HG02610 (cell line): ENCODE measurements around the gene ERICH2.

Source experiments
- ATAC-seq: cut with Tn5 transposase; IDR thresholded peaks from one replicate; pipeline ENCODE4 v1.9.1; 2021; ENCODE audit warnings: mild to moderate bottlenecking, moderate library complexity; ENCODE audit not compliant: unreplicated experiment

ERICH2 gene

GRCh38 chr2:170836027-170836426 is 65.8 kb downstream of the ERICH2 start:
- no peak for ATAC-seq

- ATAC-seq = no peak
Measured at GRCh38 chr2:170840717-170841210, 70.6 kb downstream of the ERICH2 start.

DNA sequence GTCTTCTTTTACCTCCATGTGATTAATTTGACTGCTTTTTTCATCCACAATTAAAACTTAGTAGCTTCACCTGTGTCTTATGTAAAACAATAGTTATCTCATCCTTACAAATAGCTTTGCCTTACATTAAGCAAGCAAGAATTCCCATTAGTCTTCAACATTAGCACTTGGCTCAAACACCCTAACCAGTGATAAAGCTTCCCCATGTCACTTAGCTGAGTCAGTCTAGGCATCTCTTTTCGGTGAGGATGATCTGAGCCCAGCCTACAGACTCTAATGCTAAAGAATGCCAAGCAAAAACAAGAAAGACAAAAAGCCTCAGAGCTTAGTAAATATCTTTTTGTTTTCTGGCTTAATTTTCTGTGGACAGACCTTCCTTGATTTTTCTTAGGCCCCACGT is 72.6 kb downstream of the ERICH2 start:
- ATAC-seq = no peak

DNA sequence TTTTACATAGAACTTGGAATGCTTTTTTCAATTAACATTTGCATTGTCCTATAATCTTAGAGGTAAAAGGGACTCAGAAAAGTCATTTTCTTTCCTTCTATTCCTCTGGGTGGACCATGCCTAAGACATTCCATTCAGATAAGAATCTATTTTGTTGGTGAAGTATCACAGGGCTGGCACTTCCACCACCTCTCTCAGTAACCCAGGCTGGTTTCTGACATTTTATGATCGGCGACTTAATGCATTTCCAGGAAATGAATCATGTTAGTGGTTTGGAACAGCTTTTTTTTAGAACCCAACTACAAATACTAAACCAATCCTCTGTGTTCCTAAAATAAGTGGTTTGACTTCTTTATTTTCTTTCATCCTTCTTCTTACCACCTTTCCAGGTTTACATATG is 73.5 kb downstream of the ERICH2 start:
- ATAC-seq = no peak

DNA sequence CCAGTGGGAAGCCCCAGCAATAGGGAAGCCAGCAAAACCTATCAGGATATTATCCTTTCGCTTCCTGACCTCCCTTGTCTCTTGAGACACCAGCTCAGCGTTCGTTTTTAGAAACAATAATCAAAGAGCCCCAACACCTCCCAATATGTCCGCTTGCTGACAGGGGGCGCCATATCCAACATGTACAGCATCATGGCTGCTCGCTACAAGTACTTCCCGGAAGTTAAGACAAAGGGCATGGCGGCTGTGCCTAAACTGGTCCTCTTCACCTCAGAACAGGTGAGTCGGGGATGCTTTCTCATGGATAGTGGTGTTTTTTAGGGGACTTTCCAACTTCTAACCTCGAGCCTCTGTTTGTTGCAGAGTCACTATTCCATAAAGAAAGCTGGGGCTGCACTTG is 75.2 kb downstream of the ERICH2 start:
- no peak for ATAC-seq

DNA sequence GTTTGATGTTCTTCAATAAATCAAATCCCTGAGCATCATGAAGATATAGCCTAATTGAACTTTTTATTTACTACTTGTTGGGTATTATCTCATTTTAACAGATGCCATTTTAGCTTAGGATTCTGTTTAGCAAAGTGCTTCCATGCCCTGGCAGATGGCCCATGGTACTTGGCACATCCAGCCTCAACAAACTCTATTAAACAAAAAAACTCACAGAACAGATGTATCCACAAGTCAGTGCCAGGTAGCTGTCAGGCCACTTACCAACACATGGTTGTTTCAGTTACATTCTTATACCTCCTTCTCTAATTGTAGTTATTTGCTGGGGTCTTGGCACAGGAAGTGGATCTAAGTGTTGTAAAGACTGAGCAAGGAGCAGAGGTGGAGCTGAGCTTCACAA is 76.1 kb downstream of the ERICH2 start:
- no peak for ATAC-seq

GRCh38 chr2:170847716-170848115 is 77.5 kb downstream of the ERICH2 start:
- ATAC-seq = no peak
